ENCODE measurements around the gene NUP62CL.
"Not testable (repeated sequence)": the region's sequence is repeated elsewhere in the genome, so short reads cannot be mapped to it uniquely, and the experiment has no call there.

NUP62CL gene

GRCh38 chrX:107205770-107206696 is at the start of gene NUP62CL, which contains the start of gene DNAAF6:
Gene NUP62CL, minus strand, starts transcription at chrX:107206433. Its CDS starts 31,287 bp downstream, at chrX:107175146.
Gene DNAAF6, plus strand, starts transcription at chrX:107206611. Its CDS starts 6,265 bp downstream, at chrX:107212876.
- DNase-seq (ENCODE audit: low read depth in 2 of 2, low spot score in 1 of 2), result peak in 1 of 2 donors; percentile 24

DNA sequence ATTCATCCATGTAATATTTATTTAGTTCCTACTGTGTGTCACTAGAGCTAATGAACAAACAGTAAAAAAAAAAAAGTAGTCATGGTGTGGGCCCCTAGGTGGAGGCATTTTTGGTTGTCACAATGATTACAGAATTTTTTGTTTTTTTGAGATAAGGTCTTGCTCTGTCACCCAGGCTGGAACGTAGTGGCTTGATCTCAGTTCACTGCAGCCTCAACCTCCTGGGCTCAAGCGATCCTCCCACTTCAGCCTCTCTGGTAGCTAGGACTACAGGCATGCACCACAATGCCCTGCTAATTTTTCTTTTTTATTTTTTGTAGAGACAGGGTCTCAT is 22.2 kb upstream of the NUP62CL start:
- no peak for DNase-seq (ENCODE audit: low read depth in 2 of 2, low spot score in 1 of 2)

DNA sequence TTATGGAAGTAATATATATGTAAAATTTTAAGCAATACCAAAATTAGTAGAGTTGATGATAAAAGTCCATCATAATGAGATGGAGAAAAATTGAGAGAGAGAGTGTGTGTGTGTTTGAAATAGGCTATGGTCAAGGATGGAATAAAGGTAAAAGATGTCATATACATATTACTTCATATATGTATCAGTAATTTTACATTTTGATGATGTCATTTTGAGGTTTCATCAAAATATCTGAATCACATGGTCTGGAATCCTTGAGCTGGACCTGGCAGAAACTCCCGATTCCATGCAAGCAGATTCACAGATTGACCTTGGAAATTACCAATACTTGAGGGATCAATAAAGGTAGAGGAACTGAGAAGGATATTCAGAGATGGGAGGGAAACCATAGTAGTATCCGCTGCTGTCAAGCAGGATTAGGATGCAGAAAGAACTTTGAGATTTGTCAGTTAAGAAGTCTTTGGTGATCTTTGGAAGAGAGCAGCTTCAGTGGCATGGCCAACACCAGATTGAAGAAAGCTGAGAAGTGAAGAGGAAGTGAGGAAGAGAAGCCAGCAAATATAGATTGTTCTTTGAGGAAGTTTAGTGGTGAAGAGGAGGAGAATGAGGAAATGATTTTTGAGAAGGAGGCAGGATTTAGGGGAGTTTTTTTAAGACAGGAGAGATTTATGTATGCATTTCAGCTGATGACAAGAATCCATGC is 21.7 kb upstream of the NUP62CL start:
- no peak for DNase-seq (ENCODE audit: low read depth in 2 of 2, low spot score in 1 of 2)

- DNase-seq (ENCODE audit: low read depth in 2 of 2, low spot score in 1 of 2), result no peak
Measured at GRCh38 chrX:107226757-107227156, 20.5 kb upstream of the NUP62CL start.

- no peak for DNase-seq (ENCODE audit: low read depth in 2 of 2, low spot score in 1 of 2)
Measured at GRCh38 chrX:107213477-107213876, 7.2 kb upstream of the NUP62CL start.

GRCh38 chrX:107207943-107208342 is 1.7 kb upstream of the NUP62CL start:
- DNase-seq (ENCODE audit: low read depth in 2 of 2, low spot score in 1 of 2), result no peak

DNA sequence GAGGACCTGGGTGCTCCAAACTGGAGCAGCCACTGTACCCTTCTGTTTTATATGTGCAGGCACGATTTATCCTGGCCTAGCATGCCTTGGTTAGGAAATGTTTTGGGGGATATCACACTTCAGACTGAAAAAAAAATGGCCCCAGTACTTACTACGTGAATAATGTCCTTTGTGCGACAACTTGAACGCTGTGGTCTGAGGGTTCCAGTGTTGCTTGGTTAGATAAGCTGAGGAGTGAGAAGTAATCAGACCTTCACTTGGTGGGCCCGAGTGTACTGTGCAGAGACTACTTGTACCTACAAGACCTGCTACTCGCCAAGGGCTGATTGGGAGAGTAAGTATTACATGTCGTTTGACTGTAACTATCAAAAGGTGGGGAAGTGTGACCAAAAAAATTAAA is 856 bp upstream of the NUP62CL start:
- DNase-seq (ENCODE audit: low read depth in 2 of 2, low spot score in 1 of 2), result no peak

GRCh38 chrX:107206697-107207065 is 448 bp upstream of the NUP62CL start:
- DNase-seq (ENCODE audit: low read depth in 2 of 2, low spot score in 1 of 2), result no peak

DNA sequence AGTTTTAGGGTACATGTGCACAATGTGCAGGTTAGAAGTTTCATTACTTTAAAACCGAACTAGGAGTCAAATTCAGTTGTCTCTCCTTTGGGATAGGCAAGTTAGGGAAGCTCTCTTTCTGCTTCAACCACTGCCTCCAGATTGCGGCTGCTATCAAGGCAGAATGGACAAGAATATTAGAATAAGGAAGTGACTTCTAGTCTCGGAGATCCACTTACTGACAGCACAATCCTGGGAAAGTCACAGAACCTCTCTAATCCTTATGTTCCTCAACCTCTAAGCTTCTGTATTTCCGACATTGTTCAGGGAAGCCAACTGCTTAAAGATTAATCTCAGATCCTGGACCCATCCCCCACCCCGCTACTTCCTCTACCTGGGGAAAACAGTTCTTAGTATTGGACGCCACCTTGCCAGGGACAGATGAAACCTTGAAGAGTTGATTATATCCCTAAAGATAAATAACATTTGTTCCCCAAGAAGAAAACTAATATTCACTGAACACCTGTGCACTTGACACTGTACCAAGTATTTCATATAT is 2.1 kb downstream of the NUP62CL start:
- no peak for DNase-seq (ENCODE audit: low read depth in 2 of 2, low spot score in 1 of 2)

DNA sequence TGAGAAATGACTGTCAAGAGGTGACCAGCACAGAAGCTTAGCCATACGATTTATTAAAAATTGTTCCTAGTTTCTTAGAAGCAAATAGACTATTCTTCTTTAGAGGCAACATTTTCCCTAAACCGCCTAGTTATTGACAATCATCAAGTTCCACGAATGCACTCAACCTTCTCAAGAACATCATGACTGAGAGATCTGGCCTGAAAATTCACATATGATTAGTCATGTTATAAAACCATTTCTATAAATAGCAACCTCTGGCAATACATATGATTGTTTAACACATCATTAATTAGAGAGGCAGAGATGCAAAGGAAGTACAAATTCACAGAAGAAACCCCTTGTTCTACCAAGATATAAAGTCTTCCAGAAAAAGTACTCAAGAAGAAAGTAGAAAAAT is 6.7 kb downstream of the NUP62CL start:
- no peak for DNase-seq (ENCODE audit: low read depth in 2 of 2, low spot score in 1 of 2)

DNA sequence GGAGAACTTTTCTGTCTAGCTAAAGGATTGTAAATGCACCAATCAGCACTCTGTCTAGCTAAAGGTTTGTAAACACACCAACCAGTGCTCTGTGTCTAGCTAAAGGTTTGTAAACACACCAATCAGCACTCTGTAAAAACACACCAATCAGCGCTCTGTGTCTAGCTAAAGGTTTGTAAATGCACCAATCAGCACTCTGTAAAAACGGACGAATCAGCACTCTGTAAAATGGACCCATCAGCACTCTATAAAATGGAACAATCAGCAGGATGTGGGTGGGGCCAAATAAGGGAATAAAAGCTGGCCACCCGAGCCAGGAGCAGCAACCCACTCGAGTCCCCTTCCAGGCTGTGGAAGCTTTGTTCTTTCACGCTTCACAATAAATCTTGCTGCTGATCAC is 8.2 kb downstream of the NUP62CL start:
- DNase-seq (ENCODE audit: low read depth in 2 of 2, low spot score in 1 of 2), result not testable (repeated sequence)

- DNase-seq (ENCODE audit: low read depth in 2 of 2, low spot score in 1 of 2), result no peak
Measured at GRCh38 chrX:107197319-107197718, 8.9 kb downstream of the NUP62CL start.

DNA sequence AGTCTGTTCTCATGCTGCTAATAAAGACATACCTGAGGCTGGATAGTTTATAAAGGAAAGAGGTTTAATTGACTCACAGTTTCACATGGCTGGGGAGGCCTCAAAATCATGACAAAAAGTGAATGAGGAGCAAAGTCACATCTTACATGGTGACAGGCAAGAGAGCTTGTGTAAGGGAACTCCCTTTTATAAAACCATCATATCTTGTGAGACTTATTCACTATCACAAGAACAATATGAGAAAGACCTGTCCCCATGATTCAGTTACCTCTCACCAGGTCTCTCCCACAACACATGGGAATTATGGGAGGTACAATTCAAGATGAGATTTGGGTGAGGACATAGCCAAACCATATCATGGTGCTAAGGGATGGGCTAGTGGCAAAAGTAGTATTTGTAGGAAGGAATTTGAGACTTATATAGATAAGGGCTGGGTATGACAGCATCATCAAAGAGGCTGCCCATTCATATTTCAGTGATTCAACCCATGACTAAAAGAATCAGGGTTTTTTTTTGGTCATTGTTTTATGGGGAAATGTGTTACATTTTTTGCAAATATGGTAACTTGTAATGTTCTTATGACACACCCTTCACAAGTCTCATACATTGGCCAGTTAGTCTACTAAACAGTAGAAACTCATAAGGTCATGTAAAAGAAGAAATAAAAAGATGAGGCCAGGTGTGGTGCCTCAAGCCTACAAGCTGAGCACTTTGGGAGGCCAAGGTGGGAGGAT is 34.7 kb downstream of the NUP62CL start:
- no peak for DNase-seq (ENCODE audit: low read depth in 2 of 2, low spot score in 1 of 2)

DNA sequence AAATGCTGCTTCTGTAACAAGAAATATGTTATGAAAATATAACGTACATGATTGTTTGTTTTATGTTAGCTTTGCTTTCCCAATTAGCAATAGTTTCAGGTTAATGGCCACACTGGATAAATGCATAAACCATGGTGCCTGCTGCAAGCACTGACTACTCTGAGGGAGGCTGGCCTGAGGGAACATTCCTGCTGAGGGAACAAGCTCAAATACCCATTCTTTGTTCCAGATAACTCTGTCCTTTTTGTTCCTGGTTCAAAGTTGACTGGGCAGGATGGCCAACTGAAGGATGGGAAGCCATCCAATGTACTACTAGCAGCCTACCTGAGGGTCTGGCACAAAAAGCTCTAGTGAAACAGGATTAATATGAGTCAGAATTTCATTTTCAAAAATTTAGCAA is 37.5 kb downstream of the NUP62CL start:
- DNase-seq (ENCODE audit: low read depth in 2 of 2, low spot score in 1 of 2), result no peak

GRCh38 chrX:107168257-107168656 is 38.0 kb downstream of the NUP62CL start:
- no peak for DNase-seq (ENCODE audit: low read depth in 2 of 2, low spot score in 1 of 2)

DNA sequence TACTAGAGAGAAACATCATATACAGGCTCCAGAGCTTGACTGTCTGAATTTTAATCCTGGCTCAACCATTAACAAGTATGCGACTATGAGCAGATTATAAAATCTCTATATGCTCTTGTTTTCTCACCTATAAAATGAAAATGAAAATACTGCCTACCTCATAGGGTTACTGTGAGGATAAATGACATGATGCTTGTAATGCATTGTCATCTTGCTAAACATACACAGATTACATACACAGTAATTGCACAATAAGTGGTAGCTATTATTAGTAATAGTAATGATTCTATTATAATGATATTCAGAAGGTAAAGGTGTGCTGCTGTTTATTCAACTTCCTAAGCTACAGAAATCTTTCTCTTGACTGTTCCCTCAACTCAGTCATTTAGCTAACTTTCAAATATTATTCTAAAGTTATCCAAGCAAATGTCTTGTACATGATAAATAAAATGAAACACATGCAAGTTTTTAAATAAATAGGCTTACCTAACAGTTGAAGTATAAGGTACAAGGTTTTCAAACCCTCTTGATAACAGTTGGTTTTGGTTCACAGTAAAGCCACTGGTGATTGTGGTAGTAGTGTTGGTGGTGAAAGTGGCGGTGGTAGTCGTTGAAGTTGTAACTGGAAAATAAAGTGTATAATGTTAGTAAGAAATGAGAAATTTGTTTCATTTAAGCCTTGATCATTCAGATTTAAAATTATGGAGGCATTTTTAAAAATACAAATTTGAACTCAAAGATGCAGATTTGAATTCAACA is 38.9 kb downstream of the NUP62CL start:
- no peak for DNase-seq (ENCODE audit: low read depth in 2 of 2, low spot score in 1 of 2)

DNA sequence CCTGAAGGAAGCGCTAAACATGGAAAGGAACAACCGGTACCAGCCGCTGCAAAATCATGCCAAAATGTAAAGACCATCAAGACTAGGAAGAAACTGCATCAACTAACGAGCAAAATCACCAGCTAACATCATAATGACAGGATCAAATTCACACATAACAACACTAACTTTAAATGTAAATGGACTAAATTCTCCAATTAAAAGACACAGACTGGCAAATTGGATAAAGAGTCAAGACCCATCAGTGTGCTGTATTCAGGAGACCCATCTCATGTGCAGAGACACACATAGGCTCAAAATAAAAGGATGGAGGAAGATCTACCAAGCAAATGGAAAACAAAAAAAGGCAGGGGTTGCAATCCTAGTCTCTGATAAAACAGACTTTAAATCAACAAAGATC is 48.6 kb downstream of the NUP62CL start:
- not testable (repeated sequence) for DNase-seq (ENCODE audit: low read depth in 2 of 2, low spot score in 1 of 2)

GRCh38 chrX:107155621-107156430 is 50.4 kb downstream of the NUP62CL start:
- DNase-seq (ENCODE audit: low read depth in 2 of 2, low spot score in 1 of 2), result not testable (repeated sequence)

GRCh38 chrX:107154787-107155620 is 51.2 kb downstream of the NUP62CL start:
- DNase-seq (ENCODE audit: low read depth in 2 of 2, low spot score in 1 of 2), result no peak

All from stimulated activated CD8-positive, alpha-beta memory T cell treated with anti-CD3 and anti-CD28 coated beads, Interleukin-4, amount 100 ng/mL, for 1 hour (primary cell).